NCI-H69 (cell line): ENCODE results near the gene EIF3D.
"Not testable (repeated sequence)": the region's sequence is repeated elsewhere in the genome, so short reads cannot be mapped to it uniquely, and the experiment has no call there.

Source experiments
- DNase-seq: peaks from one replicate; lab custom pipeline; 2025; lab: John Stamatoyannopoulos, UW

The EIF3D gene

DNA sequence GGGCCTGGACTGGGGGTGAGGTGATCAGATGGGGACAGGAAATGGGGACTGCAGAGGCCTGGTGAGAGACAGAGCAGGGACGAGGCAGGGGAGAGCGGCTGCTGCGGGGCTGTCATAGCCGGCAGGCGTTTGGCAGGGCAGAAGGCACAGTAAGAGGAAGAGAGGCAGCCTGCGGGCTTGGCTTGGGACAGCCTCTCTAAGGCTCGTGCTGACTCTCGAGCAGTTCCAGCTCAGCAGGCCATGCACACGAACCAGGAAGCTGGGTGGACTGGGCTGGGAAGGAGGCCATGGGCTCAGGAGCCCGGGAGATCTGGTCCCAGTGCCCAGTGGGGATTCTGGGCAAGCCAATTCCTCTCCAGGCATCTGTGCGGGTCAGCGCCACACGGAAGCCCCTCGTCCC, 19.6 kb upstream of the EIF3D start:
- peak; percentile 18 for DNase-seq

DNA sequence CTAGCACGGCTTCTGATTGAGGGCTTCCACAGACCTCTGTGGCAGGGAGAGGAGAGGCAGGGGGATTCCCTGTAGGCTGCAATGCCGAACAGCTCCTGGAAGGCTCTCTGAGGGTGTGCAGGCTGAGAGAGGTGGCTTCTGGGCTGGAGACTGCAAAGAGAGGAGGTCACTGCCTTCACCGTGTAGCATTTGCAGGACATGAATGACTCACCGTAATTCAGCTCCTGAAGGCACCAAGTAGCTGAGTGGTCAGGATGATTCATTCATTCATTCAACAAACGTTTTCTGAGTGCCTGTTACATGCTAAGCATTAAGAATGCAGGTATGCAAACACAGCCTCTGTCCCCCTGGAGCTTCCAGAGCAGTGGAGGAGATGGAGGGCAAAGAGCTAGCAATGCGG, 18.0 kb upstream of the EIF3D start:
- DNase-seq, result no peak

DNA sequence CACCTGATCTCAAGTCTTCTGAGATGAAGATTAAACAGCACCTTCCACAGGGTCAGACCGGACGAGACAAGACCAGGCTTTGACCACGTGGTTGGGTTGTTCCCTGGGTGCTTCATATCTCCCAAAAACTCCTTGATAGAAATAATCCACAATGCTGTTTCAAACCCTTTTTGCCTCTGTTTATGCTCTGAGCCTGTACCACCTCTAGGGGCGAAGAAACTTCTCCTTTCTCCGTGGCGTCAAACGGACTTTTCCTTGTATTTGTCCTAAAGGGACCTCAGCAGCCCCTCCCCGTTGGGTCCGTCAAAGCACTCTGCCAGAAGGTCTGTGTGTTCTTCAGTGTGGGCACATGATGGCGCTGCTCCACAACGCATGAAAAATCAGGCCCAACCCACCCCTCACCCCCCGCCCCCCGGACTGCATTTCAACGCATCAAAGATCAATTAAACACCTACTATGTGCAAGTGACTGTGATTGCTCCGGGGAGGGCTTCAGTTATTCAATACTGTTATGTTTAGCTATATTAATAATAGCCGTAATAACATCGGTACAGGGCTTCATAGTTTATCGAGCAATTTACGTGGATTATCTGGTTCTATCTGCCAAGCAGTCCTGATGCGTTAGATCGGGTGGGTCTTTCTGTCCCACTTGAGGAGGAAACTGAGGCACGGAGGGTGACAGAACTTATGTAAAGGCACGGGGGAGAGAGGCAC, 17.3 kb upstream of the EIF3D start:
- DNase-seq, result peak; percentile 76

DNA sequence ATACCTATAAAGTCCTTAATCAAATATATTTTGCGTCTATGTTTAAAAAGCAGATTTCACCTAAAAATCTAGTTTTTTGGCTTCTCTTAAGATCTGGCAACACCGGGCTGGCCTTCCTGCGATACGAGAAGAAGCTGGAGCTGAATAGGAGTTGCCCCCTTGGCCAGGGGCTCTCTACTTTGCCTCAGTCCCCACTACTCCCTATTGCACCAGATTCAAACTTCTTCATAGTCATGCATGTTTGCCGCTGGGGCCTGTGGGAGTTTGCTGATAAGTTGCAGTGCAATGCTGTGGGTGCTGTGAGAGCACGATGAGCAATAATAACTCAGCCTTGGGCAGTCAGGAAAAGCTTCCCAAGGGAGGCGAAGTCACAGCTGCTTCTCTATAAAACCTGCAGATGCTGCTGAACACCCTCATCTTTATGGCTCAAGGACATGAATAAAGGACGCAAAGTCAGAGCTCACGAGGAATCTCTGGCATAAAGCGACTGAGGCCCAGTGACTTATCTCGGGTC, 15.2 kb upstream of the EIF3D start:
- DNase-seq, result peak; percentile 19

DNA sequence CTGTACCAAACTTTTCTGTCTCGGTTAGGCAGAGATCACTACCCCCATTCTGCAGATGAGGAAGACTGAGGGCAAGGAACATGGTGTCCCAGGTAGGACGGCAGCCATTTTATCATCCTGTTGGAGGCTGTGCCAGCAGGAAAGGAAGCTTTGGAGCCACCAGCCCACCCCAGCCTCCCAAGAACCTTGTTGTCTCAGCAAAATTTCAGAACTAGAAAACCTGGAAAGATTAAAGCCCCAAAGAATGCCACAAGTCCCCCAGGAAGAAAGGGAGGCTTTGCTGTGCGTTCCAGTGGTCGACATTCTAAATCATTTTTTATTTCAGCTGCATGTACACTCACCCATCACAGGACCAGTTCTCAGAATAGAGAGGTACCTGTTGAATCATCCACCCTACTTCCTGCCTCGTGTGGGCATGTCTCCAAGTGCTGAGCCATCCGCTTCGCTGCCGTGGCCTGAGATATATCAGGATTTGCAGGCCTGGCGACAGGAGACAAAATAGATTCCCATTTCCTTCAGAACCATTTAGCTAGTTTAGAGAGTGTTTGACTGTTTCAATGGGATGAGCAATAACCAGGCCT, 13.0 kb upstream of the EIF3D start:
- DNase-seq, result no peak

DNA sequence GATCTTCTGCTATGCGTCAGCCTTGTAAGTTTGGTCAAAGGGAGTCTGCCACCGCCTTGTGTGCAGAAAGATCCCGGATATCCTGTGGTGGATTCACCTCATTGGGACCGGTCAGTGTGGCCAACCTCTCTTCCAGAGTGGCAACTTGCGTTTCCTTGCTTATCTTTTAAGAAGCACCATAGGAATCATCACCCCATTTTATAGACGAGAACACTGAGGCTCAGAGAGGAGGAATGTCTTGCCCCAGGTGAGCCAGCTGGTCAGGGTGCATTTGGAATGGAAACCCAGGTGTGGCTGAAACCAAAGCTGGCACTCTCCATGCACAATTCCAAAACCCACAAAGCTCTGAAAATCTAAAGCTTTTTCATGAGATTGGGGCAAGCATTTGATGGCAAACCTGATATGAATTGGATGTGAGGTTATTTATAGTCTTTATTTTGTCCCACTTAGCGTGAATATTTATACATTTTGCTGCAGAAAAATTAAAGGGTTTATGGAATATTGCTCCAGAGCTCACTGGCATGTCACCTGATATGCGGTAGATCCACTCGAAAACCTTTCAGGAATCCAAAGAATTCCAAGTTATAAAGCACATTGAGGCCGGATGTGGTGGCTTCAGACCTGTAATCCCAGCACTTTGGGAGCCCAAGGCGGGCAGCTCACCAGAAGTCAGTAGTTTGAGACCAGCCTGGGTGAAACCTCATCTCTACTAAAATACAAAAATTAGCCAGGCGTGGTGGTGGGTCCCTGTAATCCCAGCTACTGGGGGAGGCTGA, 12.1 kb upstream of the EIF3D start:
- no peak for DNase-seq

DNA sequence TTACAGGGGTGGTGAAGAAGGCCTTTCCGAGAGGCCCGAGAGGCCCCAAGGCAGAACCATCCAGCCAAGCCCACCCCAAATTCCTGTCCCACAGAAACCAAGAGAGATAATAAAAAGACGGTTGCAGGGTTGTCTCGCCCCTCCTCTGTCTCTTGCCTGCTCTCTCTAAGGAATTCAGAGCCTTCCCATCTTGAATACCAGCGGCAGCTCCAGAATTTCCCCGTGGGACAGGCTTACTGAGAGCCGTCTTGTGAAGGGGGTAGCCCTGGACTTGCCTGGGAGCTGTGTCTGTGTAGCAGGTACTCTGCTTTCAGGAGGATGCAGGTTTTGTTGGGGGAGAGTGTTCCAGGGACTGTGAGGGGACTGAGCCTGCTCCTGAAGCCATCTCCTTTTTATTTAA, 9.6 kb upstream of the EIF3D start:
- DNase-seq, result no peak

DNA sequence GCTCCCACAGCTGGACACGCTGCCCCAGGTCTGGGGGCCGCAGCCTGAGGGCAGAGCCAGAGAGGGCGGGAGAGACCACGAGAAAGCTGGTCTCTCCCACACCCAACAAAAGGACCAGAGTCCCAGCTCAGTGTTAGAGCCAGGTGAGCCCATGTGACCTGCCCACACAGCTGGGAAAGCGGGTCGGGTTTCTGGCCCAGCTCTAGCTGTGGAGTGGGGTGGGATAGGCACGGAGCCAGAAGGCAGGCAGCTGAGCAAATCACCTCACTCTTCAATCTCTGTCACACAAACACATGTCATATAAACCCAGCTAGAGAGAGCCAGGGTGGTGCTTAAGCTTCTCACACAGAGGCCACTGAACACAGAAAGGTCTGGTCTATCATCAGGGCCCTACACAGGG, 7.8 kb upstream of the EIF3D start:
- DNase-seq, result peak; percentile 87

DNA sequence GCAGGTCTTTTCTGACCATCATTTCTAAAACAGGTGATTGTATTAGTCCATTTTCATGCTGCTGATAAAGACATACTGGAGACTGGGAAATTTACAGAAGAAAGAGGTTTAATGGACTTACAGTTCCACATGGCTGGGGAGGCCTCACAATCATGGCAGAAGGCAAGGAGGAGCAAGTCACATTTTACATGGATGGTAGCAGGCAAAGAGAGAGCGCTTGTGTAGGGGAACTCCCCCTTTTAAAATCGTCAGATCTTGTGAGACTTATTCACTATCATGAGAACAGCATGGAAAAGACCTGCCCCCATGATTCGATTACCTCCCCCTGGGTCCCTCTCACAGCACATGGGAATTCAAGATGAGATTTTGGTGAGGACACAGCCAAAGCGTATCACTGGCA, 4.4 kb upstream of the EIF3D start:
- not testable (repeated sequence) for DNase-seq

DNA sequence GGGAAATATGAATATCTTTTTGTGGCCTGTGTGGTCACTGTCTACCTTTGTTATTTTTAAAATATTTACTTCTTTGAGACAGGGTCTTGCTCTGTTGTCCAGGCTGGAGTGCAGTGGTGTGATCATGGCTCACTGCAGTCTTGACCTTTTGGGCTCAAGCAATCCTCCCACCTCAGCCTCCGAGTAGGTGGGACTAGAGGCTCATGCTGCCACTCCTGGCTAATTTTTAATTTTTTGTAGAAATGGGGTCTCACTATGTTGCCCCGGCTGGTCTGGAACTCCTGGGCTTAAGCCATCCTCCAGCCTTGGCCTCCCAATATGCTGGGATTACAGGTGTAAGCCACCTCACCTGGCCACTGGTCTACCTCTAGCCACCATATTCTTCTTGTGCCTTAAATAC, 3.5 kb upstream of the EIF3D start:
- no peak for DNase-seq

DNA sequence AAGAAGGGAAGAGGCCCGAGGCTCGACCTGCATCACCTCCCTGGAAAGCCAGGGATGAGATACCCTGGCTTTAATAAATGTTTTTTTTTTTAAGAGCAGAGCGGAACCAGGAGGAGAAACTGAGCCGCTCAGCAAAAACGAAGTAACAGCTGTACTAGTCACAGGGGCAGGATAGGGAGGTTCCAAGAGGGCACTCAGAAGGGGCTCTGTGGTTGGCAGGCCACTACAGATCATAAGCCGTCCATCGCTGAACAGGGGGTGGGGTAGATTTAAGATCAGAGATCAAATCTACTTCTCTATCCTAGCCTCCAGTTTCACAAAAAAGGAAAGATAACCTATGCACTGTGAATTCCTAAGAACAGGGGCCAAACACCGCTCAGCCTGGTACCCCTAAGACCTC, 625 bp downstream of the EIF3D start:
- peak; percentile 34 for DNase-seq

DNA sequence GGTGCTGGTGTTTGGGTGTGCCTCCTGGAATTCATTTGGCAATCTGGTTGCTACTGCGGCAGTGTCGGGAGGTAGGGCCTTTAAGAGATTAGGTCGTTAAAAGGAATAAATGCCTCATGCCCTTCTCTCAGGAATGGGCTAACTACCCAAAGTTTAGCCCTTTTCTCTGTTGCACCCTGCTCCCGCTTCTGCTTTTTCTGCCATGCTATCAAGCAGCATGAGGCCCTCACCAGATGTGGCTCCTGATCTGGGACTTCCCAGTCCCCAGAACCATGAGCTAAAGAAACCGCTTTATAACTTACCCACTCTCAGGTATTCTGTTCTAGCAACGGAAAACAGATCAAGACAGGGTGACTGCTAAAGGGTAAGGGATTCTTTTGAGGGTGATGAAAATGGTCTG, 6.3 kb downstream of the EIF3D start:
- no peak for DNase-seq

DNA sequence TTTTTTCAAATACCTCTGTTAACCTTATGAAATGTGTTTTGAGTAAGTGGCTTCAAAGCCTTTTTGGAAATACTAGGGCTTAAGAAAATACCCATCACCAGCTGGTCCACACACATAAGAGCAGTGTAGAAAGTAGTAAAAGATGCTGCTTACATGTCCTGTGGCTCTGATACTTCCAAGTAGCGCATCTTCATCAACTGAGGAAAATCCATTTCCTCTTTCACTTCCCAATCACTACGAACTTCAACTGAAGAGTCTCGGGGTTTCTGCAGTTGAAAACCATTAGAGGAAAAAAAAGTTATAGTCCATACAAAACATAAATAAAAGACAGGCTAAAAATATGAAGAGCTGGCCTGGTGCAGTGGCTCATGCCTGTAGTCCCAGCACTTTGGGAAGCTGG, 8.5 kb downstream of the EIF3D start:
- no peak for DNase-seq

DNA sequence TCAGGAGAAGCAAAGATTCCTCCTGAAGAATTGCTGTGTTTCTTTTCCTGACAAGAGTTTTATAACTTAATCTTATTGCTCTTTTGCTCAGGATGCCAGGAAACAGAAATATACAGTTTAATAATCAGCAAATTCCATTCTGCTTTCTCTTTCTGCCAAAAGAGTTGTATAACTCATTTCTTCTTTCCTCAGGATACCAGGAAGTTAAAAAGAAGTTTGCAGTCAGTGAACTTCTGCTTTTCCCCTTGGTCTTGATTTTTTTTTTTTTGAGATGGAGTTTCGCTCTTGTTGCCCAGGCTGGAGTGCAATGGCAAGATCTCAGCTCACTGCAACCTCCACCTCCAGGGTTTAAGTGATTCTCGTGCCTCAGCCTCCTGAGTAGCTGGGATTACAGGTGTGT, 9.1 kb downstream of the EIF3D start:
- not testable (repeated sequence) for DNase-seq

DNA sequence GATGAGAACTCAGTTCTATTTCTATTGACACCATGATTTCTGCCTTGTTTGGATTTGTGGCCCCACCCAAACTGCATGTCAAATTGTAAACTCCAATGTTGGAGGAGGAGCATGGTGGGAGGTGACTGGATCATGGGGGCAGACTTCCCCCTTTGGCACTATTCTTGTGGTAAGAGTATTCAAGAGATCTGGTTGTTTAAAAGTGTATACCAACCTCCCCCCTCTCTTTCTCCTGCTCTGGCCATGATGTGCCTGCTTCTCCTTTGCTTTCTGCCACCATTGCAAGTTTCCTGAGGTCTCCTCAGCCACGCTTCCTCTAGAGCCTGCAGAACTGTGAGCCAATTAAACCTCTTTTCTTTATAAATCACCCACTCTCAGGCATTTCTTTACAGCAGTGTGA, 14.2 kb downstream of the EIF3D start:
- no peak for DNase-seq

DNA sequence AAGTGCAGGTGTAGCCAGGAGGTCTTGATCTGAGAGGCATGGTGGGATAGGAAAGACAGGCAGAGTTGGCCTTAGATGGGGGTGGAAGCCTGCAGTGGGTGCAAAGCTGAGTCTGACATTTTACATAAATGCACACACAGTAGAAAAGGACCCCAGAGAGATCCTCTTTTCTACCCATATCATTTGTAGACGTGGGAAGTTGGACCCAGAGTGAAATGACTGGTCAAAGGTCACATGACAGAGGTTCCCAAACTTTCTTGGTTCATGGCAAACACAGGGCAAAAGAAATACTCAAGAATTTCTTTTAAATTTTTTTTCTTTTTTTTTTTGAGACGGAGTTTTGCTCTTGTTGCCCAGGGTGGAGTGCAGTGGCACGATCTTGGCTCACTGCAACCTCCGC, 16.0 kb downstream of the EIF3D start:
- DNase-seq, result no peak

DNA sequence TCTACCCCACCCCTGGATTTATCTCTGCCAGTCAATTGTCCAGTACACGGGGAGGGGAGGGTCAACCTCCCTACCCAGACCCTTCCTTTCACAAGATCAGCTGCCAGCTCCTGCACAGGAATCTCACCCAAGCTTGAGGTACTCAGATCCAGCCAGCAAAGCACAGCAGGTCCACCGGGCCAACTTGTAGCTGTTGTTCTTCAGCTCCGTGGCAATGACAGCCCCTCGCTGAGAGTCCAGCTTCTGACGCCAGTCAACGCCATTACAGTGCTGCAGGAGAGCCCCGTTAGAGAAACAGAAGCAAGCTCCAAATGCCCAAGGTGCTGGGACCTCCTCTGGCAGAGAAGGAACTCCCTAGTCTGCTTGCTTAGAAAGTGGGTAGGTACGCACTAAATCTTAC, 16.6 kb downstream of the EIF3D start:
- no peak for DNase-seq

DNA sequence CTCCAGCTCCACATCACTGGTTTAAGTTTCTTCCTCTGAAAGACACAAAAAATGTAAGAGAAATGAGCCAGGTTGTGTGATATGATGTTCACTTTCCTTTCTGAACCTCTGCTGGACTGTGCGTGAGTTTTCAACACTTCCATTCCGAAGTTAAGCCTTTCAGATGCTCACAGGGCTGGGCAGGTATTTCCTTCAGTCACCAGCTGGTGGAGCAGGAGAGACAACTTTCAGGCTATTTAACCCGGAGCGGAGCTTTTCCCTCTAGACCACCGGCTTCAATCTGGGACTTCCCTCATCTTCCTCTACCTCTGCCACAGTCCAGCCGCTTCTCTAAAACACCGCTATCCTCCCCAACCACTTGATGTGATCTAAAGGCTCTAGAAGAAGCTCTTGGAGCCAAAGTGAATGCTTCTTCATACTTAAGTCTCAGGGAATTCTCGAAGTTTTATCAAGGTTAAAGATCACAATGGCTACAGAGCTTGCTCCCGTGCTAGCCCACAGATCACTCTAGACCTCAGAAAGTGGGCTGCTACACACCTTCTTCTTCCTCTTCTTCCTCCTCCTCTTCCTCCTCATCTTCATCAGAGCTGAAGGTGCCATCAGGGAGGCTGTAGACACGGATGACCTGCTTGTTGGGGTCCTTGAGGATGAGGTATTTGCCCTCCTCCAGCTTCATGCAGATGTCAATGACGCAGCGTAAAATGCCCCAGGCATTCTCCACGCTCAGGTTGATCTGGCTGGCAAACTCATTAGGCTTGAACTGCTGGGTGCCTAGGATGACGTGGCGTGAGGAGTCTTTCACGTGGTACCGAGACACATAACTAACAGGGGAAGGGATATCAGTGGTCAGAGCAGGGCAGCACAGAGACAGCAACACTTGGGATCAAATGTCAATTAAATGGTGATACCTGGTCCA, 17.7 kb downstream of the EIF3D start:
- peak; percentile 44 for DNase-seq

DNA sequence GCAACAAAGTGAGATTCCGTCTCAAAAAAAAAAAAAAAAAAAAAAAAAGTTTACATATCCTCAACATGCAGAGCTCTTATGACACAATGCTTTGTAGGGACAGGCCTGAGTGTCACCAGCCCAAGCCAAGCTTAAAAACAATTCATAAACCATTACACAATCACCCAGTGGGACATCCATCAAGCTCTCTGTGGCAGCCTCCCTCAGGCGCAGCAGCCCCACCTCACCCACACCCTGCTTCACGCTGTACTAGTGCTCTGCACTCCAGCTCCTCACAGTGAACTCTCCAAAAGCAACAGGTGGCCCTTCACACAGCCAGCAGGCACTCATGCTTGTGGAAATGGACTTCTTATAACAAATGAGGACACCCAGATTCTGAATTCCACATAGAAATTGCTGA, 18.6 kb downstream of the EIF3D start:
- no peak for DNase-seq

DNA sequence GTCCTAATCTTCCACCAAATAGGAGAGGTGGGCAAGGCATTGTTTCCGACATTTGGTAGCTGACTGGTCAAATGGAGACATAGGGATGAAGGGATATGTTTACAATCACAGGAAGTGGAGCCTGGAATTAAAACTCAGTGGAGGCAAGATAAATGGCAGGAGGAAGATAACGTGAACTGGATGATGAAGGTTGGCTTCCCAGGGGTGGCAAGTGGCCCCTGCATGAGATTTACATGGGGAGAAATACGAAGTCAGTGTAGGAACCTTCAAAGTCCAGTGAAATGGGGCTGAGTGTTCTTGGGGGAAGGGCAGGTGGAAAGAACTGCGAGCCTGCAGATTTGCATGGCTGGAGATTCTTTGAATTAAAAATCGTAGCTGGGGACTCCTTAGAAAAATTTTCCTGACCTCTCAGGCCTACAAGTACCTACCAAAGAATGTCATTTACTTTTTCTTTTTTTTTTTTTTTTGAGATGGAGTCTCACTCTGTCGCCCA, 21.4 kb downstream of the EIF3D start:
- no peak for DNase-seq

DNA sequence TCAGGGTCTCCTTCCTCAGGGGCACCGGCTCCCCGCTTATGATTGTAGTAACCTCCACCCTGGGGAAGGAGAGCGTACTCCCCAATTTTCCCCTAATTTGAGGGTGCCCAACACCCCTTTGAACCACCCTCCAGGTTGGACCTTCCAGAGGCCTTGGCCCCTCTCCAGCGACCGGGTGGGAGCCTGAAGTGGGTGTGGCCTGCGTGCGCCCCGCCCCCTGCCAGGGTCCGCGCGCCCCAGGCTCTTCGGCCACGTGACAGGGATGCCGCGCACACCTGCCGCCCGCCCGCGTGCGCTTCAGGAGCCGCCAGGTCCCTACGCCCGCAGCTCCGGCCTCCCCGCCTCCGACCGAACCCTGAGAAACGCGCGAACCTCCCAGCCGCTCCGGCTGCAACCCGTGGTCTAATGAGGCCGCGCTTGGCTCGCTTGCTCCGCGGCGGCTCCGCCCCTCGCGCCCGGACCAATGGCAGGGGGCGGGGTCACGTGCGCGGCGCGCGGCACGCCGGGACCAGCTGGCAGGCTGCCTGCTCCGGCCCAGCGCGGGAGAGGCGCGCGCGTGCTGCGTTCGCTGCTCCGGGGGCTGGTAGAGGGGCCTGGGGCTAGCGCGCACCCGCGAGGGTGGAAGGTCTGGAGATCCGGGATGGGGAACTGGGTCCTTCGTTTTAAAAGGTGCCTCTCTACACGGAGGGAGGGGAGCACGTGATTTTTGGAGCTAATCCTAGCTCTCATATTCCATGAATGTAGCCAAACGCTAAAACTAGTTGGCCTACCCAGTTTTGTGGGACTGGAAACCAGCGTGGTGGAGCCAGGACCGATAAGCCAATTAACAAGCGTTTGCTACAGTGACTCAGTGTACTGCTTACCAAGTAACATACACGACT, 22.1 kb downstream of the EIF3D start, which contains the start of gene FOXRED2:
TSS of gene FOXRED2 (minus strand) at position 404 of the 881 bp plus-strand sequence. CDS start 618 bp downstream, outside the sequence.
- peak; percentile 98 for DNase-seq
